ENCODE results near the gene EGLN1. TPM values are rescaled to one million over a fixed set of nuclear protein-coding genes. Genes with fewer than 3 reads are reported as not detected.
"Not testable (repeated sequence)": the region's sequence is repeated elsewhere in the genome, so short reads cannot be mapped to it uniquely, and the experiment has no call there.

EGLN1 gene
- total and polyA plus RNA-seq, 4 donors: 49.7 to 84.7 (median 65.6) TPM

- not testable (repeated sequence) for H3K36me3 ChIP-seq (ENCODE audit: control insufficient read depth, insufficient read depth, low read length); H3K9me3 ChIP-seq (ENCODE audit: control insufficient read depth, insufficient read depth, low read length); H3K4me1 ChIP-seq (ENCODE audit: control insufficient read depth, insufficient read depth, low read length); DNase-seq (ENCODE audit: low read depth in 4 of 6, low spot score in 6 of 6); H3K27me3 ChIP-seq (ENCODE audit: control insufficient read depth, insufficient read depth, low read length); H3K4me3 ChIP-seq (ENCODE audit: low read depth, low read length); H3K27ac ChIP-seq (ENCODE audit: low read depth, low read length)
- 97% methylated on average over 27 of the region's 29 CpGs for WGBS (ENCODE audit: insufficient coverage)
Observed at GRCh38 chr1:231454133-231454532, 32.0 kb upstream of the EGLN1 start.

- WGBS (ENCODE audit: insufficient coverage): 92% methylated on average over 4 of the region's 5 CpGs
- no peaks in the 10 kb centered on the region for H3K4me1 ChIP-seq (ENCODE audit: control insufficient read depth, insufficient read depth, low read length)
- H3K27ac ChIP-seq (ENCODE audit: low read depth, low read length): no peak overlapping the region
- DNase-seq (ENCODE audit: low read depth in 4 of 6, low spot score in 6 of 6): no peak
- H3K4me3 ChIP-seq (ENCODE audit: low read depth, low read length): no peak overlapping the region
- H3K36me3 ChIP-seq (ENCODE audit: control insufficient read depth, insufficient read depth, low read length): no peaks in the 10 kb centered on the region
- no peaks in the 10 kb centered on the region for H3K9me3 ChIP-seq (ENCODE audit: control insufficient read depth, insufficient read depth, low read length)
- no peaks in the 10 kb centered on the region for H3K27me3 ChIP-seq (ENCODE audit: control insufficient read depth, insufficient read depth, low read length)
Observed at GRCh38 chr1:231446138-231446537, 24.1 kb upstream of the EGLN1 start.

GRCh38 chr1:231444059-231444458 is 22.0 kb upstream of the EGLN1 start:
- H3K4me3 ChIP-seq (ENCODE audit: low read depth, low read length): no peak overlapping the region
- no peaks in the 10 kb centered on the region for H3K36me3 ChIP-seq (ENCODE audit: control insufficient read depth, insufficient read depth, low read length)
- H3K27ac ChIP-seq (ENCODE audit: low read depth, low read length): no peak overlapping the region
- no peaks in the 10 kb centered on the region for H3K4me1 ChIP-seq (ENCODE audit: control insufficient read depth, insufficient read depth, low read length)
- no peaks in the 10 kb centered on the region for H3K9me3 ChIP-seq (ENCODE audit: control insufficient read depth, insufficient read depth, low read length)
- no CpG with 5 or more reads among the region's 2 CpGs for WGBS (ENCODE audit: insufficient coverage)
- H3K27me3 ChIP-seq (ENCODE audit: control insufficient read depth, insufficient read depth, low read length): no peaks in the 10 kb centered on the region
- DNase-seq (ENCODE audit: low read depth in 4 of 6, low spot score in 6 of 6): no peak

GRCh38 chr1:231443363-231443762 is 21.3 kb upstream of the EGLN1 start:
- no CpG with 5 or more reads among the region's 2 CpGs for WGBS (ENCODE audit: insufficient coverage)
- H3K27ac ChIP-seq (ENCODE audit: low read depth, low read length): no peak overlapping the region
- no peaks in the 10 kb centered on the region for H3K4me1 ChIP-seq (ENCODE audit: control insufficient read depth, insufficient read depth, low read length)
- no peak overlapping the region for H3K4me3 ChIP-seq (ENCODE audit: low read depth, low read length)
- no peaks in the 10 kb centered on the region for H3K9me3 ChIP-seq (ENCODE audit: control insufficient read depth, insufficient read depth, low read length)
- no peak for DNase-seq (ENCODE audit: low read depth in 4 of 6, low spot score in 6 of 6)
- H3K27me3 ChIP-seq (ENCODE audit: control insufficient read depth, insufficient read depth, low read length): no peaks in the 10 kb centered on the region
- no peaks in the 10 kb centered on the region for H3K36me3 ChIP-seq (ENCODE audit: control insufficient read depth, insufficient read depth, low read length)

GRCh38 chr1:231442735-231443134 is 20.6 kb upstream of the EGLN1 start:
- Histone ChIP-seq H3K27ac (ENCODE audit: low read depth, low read length) (no peak overlapping the region), H3K9me3 (ENCODE audit: control insufficient read depth, insufficient read depth, low read length) (no peaks in the 10 kb centered on the region), H3K27me3 (ENCODE audit: control insufficient read depth, insufficient read depth, low read length) (no peaks in the 10 kb centered on the region), H3K36me3 (ENCODE audit: control insufficient read depth, insufficient read depth, low read length) (no peaks in the 10 kb centered on the region), H3K4me1 (ENCODE audit: control insufficient read depth, insufficient read depth, low read length) (no peaks in the 10 kb centered on the region), H3K4me3 (ENCODE audit: low read depth, low read length) (no peak overlapping the region)
- no peak for DNase-seq (ENCODE audit: low read depth in 4 of 6, low spot score in 6 of 6)

GRCh38 chr1:231432996-231433395 is 10.9 kb upstream of the EGLN1 start:
- no peak overlapping the region for H3K27ac ChIP-seq (ENCODE audit: low read depth, low read length)
- no peak overlapping the region for H3K4me3 ChIP-seq (ENCODE audit: low read depth, low read length)
- no peaks in the 10 kb centered on the region for H3K36me3 ChIP-seq (ENCODE audit: control insufficient read depth, insufficient read depth, low read length)
- no peaks in the 10 kb centered on the region for H3K27me3 ChIP-seq (ENCODE audit: control insufficient read depth, insufficient read depth, low read length)
- no peak for DNase-seq (ENCODE audit: low read depth in 4 of 6, low spot score in 6 of 6)
- H3K4me1 ChIP-seq (ENCODE audit: control insufficient read depth, insufficient read depth, low read length): no peaks in the 10 kb centered on the region
- WGBS (ENCODE audit: insufficient coverage): 100% methylated on average over 1 of the region's 2 CpGs
- no peaks in the 10 kb centered on the region for H3K9me3 ChIP-seq (ENCODE audit: control insufficient read depth, insufficient read depth, low read length)

- Histone ChIP-seq H3K27ac (ENCODE audit: low read depth, low read length) (no peak overlapping the region), H3K4me1 (ENCODE audit: control insufficient read depth, insufficient read depth, low read length) (no peaks in the 10 kb centered on the region), H3K36me3 (ENCODE audit: control insufficient read depth, insufficient read depth, low read length) (no peaks in the 10 kb centered on the region), H3K9me3 (ENCODE audit: control insufficient read depth, insufficient read depth, low read length) (no peaks in the 10 kb centered on the region), H3K4me3 (ENCODE audit: low read depth, low read length) (no peak overlapping the region), H3K27me3 (ENCODE audit: control insufficient read depth, insufficient read depth, low read length) (no peaks in the 10 kb centered on the region)
- no peak for DNase-seq (ENCODE audit: low read depth in 4 of 6, low spot score in 6 of 6)
- 85% methylated on average over 6 of the region's 6 CpGs for WGBS (ENCODE audit: insufficient coverage)
Observed at GRCh38 chr1:231431665-231432415, 9.8 kb upstream of the EGLN1 start.

GRCh38 chr1:231430678-231431352 is 8.7 kb upstream of the EGLN1 start:
- H3K9me3 ChIP-seq (ENCODE audit: control insufficient read depth, insufficient read depth, low read length); H3K27ac ChIP-seq (ENCODE audit: low read depth, low read length); H3K27me3 ChIP-seq (ENCODE audit: control insufficient read depth, insufficient read depth, low read length); H3K4me3 ChIP-seq (ENCODE audit: low read depth, low read length); DNase-seq (ENCODE audit: low read depth in 4 of 6, low spot score in 6 of 6); H3K36me3 ChIP-seq (ENCODE audit: control insufficient read depth, insufficient read depth, low read length); H3K4me1 ChIP-seq (ENCODE audit: control insufficient read depth, insufficient read depth, low read length): not testable (repeated sequence)
- 95% methylated on average over 30 of the region's 31 CpGs for WGBS (ENCODE audit: insufficient coverage)

- Histone ChIP-seq H3K27ac (ENCODE audit: low read depth, low read length) (no peak overlapping the region), H3K27me3 (ENCODE audit: control insufficient read depth, insufficient read depth, low read length) (no peaks in the 10 kb centered on the region), H3K4me3 (ENCODE audit: low read depth, low read length) (no peak overlapping the region), H3K4me1 (ENCODE audit: control insufficient read depth, insufficient read depth, low read length) (no peaks in the 10 kb centered on the region), H3K9me3 (ENCODE audit: control insufficient read depth, insufficient read depth, low read length) (no peaks in the 10 kb centered on the region), H3K36me3 (ENCODE audit: control insufficient read depth, insufficient read depth, low read length) (no peaks in the 10 kb centered on the region)
- no peak for DNase-seq (ENCODE audit: low read depth in 4 of 6, low spot score in 6 of 6)
- 100% methylated on average over 1 of the region's 3 CpGs for WGBS (ENCODE audit: insufficient coverage)
Observed at GRCh38 chr1:231428377-231428776, 6.3 kb upstream of the EGLN1 start.
